Neural cell (in vitro differentiated cells): Measurements from ENCODE around the gene HCFC1.

Experiments
- EZH2 ChIP-seq: fragments of 200-600, 300-800 bp; shearing (Covaris generic), sonication (generic); IDR thresholded peaks from 2 replicates; pipeline ENCODE4 v1.6.1; 2014; ENCODE audit warnings: antibody characterized with exemption, low read length, borderline replicate concordance, mild to moderate bottlenecking; ENCODE audit not compliant: insufficient read depth, poor library complexity, severe bottlenecking
- POLR2AphosphoS5 ChIP-seq: IDR thresholded peaks from 2 replicates; pipeline ENCODE4 v1.6.1; 2012
- TF ChIP-seq, protein P1 (sequence below): fragments of 450-650 bp; IDR thresholded peaks from 2 replicates; pipeline ENCODE4 v1.5.1; 2014; ENCODE audit warnings: antibody characterized with exemption, mild to moderate bottlenecking, moderate library complexity; ENCODE audit not compliant: poor library complexity, severe bottlenecking
- TF ChIP-seq, protein P2 (sequence below): IDR thresholded peaks from 2 replicates; pipeline ENCODE4 v1.6.1; 2012; ENCODE audit warnings: borderline replicate concordance

DNA sequence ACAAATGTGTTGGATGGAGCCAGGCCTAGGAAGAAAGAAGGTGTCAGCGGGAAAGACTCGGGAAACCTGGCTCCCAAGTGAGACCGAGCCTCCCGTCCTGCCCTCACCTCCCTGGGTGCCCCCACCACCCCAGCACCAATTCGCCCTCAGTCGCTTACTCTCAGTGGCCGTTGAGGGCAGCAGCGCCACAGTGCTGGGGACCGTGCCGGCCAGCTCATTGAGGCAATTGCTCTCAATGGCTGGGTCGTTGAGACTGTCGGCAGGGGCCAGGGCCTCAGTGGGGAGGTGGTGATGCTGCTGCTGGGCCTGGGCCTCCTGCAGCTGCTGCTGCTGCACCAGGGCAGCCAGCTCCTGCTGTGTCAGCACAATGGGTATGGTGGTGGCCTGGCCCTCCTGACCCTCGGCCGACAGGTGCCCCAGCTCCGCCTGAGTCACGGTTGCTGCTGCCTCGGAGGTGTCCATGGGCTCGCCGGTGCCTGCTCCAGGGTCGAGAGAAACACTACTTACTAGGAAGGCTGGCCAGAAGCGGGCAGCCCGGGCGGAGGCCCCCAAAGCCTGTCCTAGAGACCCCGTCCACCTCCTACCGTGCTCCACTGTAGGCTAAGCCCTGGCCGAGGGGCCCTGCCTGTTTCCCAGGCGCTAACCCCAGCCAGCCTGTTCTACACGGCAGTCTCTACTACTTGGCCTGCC lies 19.8 kb downstream of the HCFC1 start:
- TF ChIP-seq, protein P1, sequence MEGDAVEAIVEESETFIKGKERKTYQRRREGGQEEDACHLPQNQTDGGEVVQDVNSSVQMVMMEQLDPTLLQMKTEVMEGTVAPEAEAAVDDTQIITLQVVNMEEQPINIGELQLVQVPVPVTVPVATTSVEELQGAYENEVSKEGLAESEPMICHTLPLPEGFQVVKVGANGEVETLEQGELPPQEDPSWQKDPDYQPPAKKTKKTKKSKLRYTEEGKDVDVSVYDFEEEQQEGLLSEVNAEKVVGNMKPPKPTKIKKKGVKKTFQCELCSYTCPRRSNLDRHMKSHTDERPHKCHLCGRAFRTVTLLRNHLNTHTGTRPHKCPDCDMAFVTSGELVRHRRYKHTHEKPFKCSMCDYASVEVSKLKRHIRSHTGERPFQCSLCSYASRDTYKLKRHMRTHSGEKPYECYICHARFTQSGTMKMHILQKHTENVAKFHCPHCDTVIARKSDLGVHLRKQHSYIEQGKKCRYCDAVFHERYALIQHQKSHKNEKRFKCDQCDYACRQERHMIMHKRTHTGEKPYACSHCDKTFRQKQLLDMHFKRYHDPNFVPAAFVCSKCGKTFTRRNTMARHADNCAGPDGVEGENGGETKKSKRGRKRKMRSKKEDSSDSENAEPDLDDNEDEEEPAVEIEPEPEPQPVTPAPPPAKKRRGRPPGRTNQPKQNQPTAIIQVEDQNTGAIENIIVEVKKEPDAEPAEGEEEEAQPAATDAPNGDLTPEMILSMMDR = no peak
- TF ChIP-seq POLR2AphosphoS5 (no peak), EZH2 (no peak)
- TF ChIP-seq, protein P2, sequence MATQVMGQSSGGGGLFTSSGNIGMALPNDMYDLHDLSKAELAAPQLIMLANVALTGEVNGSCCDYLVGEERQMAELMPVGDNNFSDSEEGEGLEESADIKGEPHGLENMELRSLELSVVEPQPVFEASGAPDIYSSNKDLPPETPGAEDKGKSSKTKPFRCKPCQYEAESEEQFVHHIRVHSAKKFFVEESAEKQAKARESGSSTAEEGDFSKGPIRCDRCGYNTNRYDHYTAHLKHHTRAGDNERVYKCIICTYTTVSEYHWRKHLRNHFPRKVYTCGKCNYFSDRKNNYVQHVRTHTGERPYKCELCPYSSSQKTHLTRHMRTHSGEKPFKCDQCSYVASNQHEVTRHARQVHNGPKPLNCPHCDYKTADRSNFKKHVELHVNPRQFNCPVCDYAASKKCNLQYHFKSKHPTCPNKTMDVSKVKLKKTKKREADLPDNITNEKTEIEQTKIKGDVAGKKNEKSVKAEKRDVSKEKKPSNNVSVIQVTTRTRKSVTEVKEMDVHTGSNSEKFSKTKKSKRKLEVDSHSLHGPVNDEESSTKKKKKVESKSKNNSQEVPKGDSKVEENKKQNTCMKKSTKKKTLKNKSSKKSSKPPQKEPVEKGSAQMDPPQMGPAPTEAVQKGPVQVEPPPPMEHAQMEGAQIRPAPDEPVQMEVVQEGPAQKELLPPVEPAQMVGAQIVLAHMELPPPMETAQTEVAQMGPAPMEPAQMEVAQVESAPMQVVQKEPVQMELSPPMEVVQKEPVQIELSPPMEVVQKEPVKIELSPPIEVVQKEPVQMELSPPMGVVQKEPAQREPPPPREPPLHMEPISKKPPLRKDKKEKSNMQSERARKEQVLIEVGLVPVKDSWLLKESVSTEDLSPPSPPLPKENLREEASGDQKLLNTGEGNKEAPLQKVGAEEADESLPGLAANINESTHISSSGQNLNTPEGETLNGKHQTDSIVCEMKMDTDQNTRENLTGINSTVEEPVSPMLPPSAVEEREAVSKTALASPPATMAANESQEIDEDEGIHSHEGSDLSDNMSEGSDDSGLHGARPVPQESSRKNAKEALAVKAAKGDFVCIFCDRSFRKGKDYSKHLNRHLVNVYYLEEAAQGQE = no peak
